Activated CD4-positive, alpha-beta T cell treated with anti-CD3 and anti-CD28 coated beads, Interleukin-2, amount 50 U/mL, for 48 hours (primary cell): ENCODE results near the gene TIMM50.
"Not testable (repeated sequence)": the region's sequence is repeated elsewhere in the genome, so short reads cannot be mapped to it uniquely, and the experiment has no call there.

Experiments
- DNase-seq, 2 experiments: peaks; one replicate each; pipeline ENCODE4 v3.0.0-alpha.2; 2020

Gene TIMM50

DNA sequence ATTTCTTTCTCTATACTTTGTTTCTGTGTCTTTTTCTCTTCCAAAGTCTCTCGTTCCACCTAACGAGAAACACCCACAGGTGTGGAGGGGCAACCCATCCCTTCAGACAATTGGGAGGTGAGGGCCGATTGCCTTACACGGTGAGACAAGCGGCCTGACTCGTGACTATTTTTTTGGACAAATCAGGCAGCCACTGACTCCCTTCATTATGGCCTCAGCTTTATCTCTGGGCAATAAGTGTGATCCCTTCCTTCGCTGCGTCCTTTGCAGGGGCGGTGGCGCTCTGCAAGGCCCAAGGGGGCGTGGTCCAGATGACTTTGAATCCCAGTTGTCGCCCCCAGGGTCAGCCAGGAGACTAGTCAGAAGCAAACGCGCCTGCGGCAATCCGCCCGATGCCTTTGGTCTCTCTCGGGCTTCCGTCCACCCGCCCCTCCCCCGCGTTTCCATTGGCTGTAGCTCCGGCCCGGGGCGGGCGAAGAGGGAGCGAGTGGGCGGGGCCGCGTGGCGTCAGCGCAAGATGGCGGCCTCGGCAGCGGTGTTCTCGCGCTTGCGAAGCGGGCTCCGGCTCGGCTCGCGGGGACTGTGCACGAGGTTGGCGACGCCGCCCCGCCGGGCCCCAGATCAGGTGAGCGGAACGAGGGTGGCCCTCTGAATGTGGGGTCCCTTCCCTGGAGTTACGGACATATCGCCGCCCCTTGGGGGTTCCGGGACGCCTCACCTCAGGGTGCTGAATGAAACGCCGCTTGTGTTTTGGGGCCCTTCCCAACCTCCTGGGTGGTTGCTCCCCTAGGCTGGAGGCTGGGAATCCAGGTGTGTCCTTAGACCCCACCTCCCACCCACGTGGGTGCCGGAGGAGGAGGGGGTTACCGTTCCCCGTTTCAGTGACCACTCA, at the start of gene TIMM50:
Gene TIMM50 (plus strand): TSS at position 502 of the 892 bp plus-strand sequence. CDS start 16 bp downstream, at position 518.
- DNase-seq = peak; percentile 99

DNA sequence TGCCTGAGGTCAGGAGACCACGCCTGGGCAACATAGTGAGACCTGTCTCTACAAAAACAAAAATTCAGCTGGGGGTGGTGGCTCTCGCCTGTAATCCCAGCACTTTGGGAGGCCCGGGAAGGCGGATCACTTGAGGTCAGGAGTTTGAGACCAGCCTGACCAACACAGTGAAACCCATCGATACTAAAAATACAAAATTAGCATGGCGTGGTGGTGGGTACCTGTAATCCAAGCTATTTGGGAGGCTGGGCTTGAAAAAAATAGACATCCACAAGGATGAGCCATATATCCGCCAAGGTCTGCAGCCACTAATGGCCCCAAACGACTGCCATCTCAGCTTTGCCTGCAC, 48.0 kb upstream of the TIMM50 start:
- DNase-seq = no peak

DNA sequence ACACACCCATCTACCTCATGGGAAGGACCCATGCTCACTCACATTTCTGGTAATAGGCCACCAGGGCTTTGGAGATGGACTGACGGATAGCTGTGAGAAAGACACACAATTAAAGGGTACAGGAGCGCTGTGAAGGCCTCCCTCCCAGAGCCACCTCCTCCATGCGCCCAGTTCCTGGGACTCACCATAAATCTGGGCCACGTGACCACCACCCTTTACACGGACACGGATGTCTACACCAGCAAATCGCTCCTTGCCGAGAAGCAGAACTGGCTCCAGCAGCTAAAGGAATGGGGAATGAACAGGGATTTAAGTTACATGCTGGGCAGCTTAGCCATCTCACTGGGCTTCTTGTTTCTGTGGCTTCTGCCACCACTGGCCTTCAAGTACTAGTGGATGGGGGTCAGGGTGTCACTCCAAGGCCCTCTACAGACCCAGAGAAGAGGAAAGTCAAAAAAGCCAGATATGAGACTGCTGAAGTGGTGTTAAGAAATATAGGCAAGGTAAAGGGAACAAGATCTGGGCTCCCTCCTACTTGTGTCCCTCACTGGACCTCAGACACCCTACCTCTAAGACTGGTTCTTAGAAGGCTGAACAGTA, 47.1 kb upstream of the TIMM50 start:
- DNase-seq = no peak

DNA sequence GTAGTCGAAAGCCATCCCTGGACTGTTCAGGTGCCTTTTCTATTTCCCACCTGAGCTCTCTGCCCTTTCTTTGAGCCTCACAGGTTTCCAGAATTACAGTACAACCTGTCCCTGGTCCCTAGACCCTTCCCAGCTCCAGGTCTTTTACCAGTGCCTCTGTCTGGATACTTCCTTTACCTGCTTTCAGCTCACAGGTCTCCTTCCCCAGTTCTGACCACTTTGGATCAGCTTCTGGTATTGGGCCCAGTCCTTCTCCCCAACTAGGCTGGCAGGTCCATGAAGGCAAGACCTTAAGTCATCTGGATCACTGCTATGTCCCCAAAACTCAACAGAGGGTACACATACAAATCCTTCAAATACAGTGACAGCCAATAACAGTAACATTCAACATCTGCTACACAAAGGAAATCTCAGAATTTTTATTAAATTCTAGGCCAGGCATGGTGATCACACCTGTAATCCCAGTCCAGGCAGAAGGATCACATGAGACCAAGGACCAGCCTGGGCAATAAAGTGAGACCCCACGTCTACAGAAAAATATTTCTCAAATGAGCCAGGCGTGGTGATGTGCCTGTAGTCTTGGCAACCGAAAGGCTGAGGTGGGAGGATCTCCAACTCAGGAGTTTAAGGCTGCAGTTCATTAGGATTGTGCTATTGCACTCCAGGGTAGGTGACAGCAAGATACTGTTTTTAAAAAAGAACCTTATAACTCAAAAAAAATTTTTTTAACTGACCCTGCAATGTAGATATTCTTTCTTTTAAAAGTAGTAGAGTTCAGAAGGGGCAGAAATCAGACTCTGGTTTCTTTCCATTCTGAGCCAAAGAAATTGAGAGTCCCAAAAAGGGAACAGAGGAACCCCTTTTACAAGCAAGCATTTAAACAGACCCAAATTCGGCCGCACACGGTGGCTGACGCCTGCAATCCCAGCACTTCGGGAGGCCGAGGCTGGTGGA, 46.2 kb upstream of the TIMM50 start:
- no peak for DNase-seq

DNA sequence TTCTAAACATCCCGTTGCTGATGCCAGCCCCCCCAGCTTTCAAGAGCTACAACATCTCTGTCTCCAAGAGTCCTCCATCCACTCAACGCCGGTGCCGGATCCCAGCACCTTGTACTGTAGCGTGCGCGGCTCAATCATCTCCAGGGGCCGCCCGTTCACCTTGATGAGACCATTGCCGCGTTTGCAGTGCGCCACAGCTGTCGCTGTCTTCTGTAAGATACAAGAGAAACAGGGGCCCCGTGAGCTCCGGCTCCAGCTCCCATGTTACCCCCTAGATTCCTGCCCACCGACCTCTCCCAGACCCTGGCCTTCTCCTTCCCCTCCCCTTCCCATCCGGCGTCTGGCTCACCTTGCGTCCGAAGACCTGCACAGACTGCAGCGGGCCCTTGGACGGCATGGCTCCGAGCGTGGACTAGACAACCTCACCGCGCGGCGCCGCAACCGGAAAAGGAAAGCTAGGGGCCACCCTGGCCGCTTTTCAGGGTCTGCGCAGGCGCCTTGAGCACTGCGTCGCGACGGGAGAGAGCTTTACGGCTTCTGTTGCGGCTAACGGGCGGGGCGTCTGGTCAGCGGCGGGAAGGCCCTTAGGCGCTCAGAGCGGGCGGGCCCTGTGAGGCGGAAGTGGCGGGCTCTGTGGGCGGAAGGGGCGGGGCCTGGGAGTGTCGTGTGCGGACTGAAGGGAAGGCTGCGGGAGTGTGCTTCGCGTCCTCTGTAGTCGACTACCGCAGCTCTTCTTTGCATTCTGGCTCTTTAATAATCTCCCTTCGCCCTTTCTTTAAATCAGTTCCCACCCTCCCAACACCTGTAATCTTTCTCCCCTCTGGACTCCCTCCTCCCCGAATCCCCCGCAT, 44.9 kb upstream of the TIMM50 start, which contains the start of gene RPS16:
Gene RPS16 (minus strand): TSS at position 451 of the 851 bp plus-strand sequence. CDS start 54 bp downstream, at position 397.
- DNase-seq = peak; percentile 99 to 100

DNA sequence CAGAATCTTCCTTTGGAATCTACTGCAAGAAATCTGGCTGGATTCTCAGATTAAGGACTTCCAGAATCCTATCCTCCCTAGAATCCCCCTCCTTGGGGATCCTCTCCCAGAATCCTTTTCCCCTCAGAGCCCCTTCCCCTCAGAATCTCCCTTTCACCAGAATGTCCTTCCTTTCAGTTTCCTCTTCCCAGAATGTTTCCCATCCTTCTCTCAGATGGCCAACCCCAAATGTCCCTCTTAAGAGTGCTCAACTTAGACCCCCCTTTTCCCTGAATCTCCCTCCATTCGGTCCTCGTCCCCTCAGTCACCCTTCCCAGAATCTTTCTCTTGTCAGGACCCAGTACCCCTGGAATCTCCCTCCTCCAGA, 44.3 kb upstream of the TIMM50 start:
- no peak for DNase-seq

DNA sequence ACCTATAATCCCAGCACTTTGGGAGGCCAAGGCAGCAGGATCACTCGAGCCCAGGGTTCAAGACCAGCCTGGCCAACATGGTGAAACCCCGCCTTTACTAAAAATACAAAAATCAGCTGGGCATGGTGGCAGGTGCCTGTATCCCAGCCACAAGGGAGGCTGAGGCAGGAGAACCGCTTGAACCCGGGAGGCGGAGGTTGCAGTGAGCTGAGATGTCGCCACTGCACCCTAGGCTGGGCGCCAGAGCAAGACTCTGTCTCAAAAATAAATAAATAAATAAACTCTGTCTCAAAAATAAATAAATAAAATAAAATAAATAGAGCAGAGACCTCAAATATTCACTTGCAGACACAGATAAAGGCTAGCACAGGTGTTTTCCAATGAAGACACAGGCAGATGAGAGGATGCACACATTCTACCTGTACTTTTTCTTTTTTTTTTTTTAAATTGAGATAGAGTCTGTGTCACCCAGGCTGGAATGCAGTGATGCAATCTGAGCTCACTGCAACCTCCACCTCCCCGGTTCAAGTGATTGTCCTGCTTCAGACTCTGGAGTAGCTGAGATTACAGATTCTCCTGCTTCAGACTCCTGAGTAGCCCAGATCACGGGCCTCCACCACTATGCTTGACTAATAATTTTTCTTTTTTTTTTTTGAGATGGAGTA, 42.2 kb upstream of the TIMM50 start:
- no peak for DNase-seq

DNA sequence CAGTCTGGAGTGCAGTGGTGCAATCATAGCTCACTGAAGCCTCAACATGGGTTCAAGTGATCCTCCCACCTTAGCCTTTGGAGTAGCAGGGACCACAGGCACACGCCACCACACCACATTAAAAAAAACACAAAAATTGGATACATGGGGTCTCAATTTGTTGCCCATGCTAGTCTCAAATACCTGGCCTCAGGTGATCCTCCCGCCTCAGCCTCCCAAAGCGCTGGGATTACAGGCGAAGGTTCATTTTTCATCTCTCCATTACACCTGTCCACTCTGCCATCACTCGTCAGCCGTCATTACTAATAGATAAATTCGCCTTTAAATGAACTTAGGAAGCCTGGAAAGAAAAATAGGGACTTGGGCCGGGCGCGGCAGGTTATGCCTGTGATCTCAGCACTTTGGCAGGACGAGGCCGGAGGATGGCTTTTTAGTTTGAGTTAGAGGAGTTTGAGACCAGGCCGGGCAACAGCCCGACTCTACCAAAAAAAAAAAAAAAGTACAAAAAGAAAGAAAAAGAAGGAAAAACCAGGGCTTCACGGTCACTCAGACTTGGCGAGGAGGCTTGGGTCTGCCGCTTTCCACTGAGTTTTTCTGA, 35.9 kb upstream of the TIMM50 start:
- no peak for DNase-seq

DNA sequence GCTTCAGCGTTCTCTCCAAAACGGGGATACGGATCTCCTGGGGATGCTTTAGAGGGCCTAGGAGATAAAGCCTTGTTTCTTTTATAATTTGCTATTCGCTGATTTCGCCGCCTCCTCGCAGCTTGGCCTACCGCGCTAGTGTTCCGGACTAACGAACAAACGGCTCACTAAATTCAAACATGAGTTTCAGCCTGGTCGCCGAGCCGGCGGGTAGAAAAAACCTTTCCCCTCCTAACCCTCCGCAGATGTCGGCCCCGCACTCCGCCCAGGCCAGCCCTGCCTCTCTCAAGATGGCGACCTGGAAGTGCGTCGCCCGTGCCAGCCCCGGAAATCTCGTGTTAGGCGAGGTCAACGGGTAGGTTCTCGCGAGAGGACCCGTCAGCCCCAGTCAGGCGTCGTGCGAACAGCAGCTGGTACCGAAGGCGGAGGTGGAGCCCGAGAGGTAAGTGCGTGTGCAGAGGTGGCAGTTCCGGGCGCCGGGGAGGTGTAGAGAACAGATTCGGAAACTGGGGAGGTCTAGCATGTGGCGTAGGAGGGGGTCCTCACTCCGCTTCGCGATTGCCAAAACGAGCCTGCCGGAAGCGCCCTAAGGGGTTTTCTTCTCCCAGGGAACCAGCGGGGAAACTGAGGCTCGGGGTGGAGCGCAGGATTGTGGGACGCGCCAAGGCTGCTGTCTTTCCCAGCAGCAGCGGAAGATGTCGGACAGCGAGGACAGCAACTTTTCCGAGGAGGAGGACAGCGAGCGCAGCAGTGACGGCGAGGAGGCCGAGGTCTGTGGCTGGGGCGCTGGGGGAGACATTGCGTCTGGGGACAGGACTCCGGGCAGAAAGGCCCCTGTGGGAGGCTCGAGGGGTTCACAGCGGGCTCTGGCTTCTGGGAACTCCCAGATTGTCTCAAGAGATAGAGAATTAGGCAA, 35.2 kb upstream of the TIMM50 start, which contains the start of gene SUPT5H:
Gene SUPT5H (plus strand): TSS at position 387 of the 916 bp plus-strand sequence. CDS start 309 bp downstream, at position 696.
- peak; percentile 97 for DNase-seq

DNA sequence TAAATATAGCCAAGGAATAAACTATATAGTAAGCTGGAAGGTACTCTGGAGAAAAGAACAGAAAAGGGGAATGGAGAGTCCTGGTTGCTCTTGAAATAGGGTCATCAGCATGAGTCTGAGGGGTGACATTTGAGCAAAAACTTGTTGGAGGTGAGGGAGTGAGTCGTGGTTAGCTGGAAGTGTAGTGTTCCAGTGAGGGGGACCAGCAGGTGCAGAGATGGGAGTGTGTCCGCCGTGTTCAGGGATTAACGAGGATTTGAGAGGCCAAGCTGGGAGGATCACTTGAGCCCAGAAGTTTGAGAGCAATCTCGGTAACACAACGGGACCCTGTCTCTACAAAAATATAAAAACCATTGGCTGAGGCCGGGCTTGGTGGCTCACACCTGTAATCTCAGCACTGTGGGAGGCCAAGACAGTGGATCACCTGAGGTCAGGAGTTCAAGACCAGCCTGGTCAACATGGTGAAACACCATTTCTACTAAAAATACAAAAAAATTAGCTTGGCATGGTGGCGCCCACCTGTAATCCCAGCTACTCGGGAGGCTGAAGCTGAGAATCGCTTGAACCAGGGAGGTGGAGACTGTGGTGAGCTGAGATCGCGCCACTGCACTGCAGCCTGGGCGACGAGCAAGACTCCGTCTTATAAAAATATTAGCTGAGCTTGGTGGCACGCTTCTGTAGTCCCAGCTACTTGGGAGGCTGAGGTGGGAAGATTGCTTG, 34.1 kb upstream of the TIMM50 start:
- DNase-seq = no peak

DNA sequence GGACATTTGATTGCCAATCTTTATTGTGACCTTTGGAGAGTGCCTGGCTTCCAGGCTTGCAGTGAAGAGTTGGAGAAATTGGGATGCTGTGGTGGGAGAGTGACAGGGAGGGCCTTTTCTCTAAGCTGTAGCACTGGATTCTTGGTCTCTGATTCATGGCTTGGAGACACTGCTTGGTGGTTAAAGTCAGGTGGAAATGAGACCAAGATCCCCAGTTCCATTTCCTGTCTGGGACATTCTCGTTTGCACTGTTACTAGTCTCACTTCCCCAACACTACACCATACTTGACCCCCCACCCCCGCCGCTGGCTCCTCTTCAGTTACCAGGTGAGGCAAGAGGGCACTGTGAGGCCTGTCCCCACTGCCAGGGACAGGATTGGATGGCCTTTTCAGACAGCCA, 32.4 kb upstream of the TIMM50 start:
- DNase-seq = peak; percentile 54 to 60

DNA sequence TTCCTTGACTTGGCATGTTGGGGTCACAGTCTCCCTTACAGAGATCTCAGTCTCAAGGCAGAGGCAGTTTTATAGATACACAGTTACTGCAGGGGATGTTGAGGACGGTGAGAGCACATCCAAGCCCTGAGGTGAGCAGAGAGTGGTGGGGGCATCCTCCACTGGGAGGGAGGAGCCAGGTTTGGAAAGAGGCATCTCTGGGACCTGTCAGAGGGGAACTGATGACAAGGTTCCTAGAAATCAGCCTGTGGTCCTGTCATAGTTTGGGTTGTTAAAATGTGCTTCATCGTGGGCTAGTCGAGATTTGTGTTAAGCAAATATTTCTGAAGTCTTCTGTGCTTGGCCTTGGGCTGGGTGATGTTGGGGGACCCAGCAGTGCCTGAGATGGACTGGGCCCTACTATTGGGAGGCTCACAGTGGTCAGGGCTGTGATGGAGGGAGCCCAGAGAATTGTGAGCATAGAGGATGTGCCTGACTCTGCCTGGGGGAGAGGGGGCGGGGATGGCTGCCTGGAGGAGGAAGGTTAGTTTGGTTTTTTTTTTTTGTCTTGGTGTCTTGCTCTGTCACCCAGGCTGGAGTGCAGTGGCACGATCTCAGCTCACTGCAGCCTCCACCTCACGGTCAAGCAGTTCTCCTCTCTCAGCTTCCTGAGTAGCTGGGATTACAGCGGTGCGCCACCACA, 31.4 kb upstream of the TIMM50 start:
- no peak for DNase-seq

DNA sequence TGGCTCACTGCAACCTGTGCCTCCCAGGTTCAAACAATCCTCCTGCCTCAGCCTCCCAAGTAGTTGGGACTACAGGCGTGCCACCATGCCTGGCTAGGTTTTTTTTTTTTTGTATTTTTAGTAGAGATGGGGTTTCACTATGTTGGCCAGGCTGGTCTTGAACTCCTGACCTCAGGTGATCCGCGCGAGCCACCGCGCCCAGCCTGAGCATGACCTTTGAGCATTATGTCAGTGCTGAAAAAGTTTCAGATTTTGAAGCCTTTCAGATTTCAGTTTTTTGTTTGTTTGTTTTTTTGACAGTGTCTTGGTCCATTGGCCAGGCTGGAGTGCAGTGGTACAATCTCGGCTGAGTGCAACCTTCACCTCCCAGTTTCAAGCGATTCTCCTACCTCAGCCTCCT, 29.4 kb upstream of the TIMM50 start:
- DNase-seq = not testable (repeated sequence)

DNA sequence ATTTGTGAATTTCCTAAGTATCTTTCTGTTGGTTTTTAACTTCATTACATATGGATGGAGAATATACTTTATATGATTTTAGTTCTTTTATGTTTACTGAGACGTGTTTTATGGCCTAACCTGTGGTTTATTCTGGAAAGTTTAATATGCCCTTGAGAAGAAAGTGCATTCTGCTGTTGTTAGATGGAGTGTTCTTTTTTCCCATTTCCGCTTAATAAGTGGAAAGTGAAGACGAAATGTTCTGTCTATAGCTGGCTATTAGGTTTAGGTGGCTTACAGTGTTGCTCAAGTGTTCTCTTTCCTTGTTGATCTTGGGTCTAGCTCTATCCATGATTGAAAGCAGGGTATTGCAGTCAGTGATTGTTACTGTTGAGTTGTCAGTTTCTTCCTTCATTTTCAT, 17.2 kb upstream of the TIMM50 start:
- no peak for DNase-seq

DNA sequence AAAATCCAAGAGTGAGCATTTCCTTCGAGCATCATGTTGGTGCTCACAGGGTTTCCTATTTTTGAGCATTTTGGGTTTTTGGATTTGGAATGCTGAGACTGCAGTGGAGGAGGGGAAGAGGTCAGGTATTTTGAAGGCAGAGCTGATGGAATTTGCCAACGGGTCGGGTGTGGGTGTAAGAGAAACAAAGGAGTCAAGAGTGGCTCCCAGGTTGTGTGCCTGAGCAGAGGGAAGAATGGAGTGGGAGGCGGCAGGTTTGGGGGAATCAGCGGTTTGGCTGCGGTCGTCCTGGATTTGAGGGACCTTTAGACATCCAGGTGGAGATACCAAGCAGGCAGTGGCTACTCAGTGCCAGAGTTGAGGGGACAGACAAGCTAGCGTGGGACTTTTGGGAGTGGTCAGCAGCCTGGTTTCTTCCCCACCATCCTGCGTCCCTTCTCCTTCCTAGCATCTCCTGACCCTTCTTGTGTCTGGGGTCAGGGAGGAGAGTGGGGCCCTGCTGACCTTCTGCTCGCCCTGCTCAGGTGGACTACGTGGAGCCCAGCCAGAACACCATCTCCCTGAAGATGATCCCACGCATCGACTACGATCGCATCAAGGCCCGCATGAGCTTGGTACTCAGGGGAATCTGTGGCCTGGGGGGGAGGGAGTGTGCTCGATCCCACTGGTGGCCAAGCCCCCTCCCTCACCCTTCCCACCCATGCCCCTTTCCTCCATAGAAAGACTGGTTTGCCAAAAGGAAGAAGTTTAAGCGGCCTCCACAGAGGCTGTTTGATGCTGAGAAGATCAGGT, 14.5 kb upstream of the TIMM50 start:
- DNase-seq = no peak

DNA sequence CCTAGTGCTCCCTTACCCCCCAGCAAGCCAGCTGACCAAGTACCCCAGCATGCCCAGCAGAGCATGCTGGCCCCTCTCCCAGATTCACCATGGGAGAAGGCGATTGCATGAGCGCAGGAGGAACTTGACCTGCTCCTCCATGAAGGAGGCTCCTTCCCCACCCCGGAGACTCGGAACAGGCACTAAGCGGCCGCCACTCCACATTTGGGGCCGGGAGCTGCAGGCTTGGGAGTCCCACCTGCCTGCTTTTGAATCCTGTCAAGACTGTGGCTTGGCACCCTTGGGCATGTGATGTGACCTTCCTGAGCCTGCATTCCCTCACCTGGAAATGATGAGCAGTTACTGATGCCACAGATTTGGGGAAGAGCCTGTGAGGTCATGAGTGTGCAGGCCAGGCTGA, 12.7 kb upstream of the TIMM50 start:
- no peak for DNase-seq

DNA sequence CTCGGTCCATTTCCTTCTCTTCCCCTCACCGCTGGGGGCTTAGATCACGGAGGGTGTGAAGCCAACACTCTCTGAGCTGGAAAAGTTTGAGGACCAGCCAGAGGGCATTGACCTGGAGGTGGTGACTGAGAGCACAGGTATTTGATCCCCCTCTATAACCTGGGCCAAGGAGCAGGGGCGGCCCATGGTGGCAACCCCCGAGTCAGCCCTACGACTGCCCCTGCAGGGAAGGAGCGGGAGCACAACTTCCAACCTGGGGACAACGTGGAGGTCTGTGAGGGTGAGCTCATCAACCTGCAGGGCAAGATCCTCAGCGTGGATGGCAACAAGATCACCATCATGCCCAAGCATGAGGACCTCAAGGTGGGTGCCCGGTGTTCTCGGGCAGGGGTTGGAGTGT, 11.6 kb upstream of the TIMM50 start:
- DNase-seq = no peak

DNA sequence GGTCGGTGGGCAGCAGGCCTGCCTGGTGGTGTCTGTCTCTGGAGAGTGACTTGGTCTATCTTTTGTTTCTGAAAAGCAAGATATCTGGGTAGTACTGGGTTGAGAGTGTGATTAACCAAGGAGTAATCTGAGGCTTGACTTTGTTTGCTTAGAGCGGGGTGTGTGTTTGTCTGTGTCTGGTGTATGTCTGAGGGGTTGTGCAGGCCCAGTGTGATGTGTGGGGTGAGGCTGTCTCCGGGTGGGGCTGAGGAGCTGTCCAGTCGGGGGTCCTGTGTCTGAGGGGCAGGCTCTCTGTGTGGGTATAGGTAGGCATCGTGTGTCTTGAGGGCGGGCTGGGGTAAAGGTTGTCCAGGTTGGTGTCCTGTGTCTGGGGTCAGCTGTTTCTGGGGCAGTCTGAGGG, 11.1 kb upstream of the TIMM50 start:
- DNase-seq = no peak
